Mesenchymal stem cell (in vitro differentiated cells and primary cell): ENCODE data around the gene DACT1.

Experiments used
- DNase-seq: peaks from one replicate; pipeline ENCODE4 v3.0.0-alpha.2; 2013
- H2AFZ ChIP-seq: one replicate; pipeline ENCODE4 v1.6.1; 2013; ENCODE audit warnings: low read depth, mild to moderate bottlenecking, control low read depth, inconsistent platforms, low read length, moderate library complexity
- H2AK5ac ChIP-seq: 2 replicates; pipeline ENCODE4 v1.6.1; 2013; ENCODE audit warnings: low read length, moderate library complexity, mild to moderate bottlenecking, inconsistent platforms; ENCODE audit not compliant: severe bottlenecking
- H2BK120ac ChIP-seq: one replicate; pipeline ENCODE4 v1.6.1; 2013; ENCODE audit warnings: low read depth, mild to moderate bottlenecking, inconsistent platforms, low read length, moderate library complexity
- H2BK12ac ChIP-seq, 2 experiments: one replicate each; pipeline ENCODE4 v1.6.1; 2013; ENCODE audit warnings: inconsistent platforms in 2 of 2, low read length in 2 of 2, mild to moderate bottlenecking in 2 of 2, moderate library complexity in 2 of 2, control low read depth in 1 of 2
- H2BK15ac ChIP-seq: one replicate; pipeline ENCODE4 v1.6.1; 2013; ENCODE audit warnings: mild to moderate bottlenecking, low read depth, inconsistent platforms; ENCODE audit not compliant: poor library complexity, severe bottlenecking
- H2BK5ac ChIP-seq: 2 replicates; pipeline ENCODE4 v1.6.1; 2013; ENCODE audit warnings: low read depth, mild to moderate bottlenecking, low read length, control low read depth, inconsistent platforms; ENCODE audit not compliant: poor library complexity, severe bottlenecking
- H3K14ac ChIP-seq, 2 experiments: one replicate each; pipeline ENCODE4 v1.6.1; 2013; ENCODE audit warnings: inconsistent platforms in 2 of 2, low read length in 2 of 2, control low read depth in 1 of 2, mild to moderate bottlenecking in 1 of 2, moderate library complexity in 1 of 2
- H3K18ac ChIP-seq, 2 experiments: one replicate each; pipeline ENCODE4 v1.6.1; 2013; ENCODE audit warnings: inconsistent platforms in 2 of 2, low read length in 2 of 2, control low read depth in 1 of 2, low read depth in 1 of 2, mild to moderate bottlenecking in 1 of 2
- H3K23ac ChIP-seq, 2 experiments: one replicate each; pipeline ENCODE4 v1.6.1; 2013; ENCODE audit warnings: inconsistent platforms in 2 of 2, low read length in 2 of 2, mild to moderate bottlenecking in 2 of 2, moderate library complexity in 2 of 2, control low read depth in 1 of 2
- H3K27ac ChIP-seq: 2 replicates; pipeline ENCODE4 v1.5.1; 2013; ENCODE audit warnings: mild to moderate bottlenecking, moderate library complexity, low read length, control low read depth, inconsistent platforms; ENCODE audit not compliant: poor library complexity, severe bottlenecking
- H3K27me3 ChIP-seq, 2 experiments: 2 replicates each; pipeline versions ENCODE4 v1.6.1 to v1.7.0; 2013; ENCODE audit warnings: low read length in 2 of 2, mild to moderate bottlenecking in 2 of 2, moderate library complexity in 2 of 2, control low read depth in 1 of 2, inconsistent platforms in 1 of 2; ENCODE audit not compliant: control insufficient read depth in 1 of 2, insufficient read depth in 1 of 2
- H3K36me3 ChIP-seq, 2 experiments: 2 replicates each; pipeline versions ENCODE4 v1.6.1 to v1.7.0; 2013; ENCODE audit warnings: low read length in 2 of 2, control low read depth in 1 of 2, inconsistent platforms in 1 of 2, low read depth in 1 of 2, mild to moderate bottlenecking in 1 of 2; ENCODE audit not compliant: insufficient read depth in 2 of 2, control insufficient read depth in 1 of 2
- H3K4ac ChIP-seq, 2 experiments: one replicate each; pipeline ENCODE4 v1.6.1; 2013; ENCODE audit warnings: inconsistent platforms in 2 of 2, low read length in 2 of 2, mild to moderate bottlenecking in 2 of 2, moderate library complexity in 2 of 2, control low read depth in 1 of 2, low read depth in 1 of 2
- H3K4me1 ChIP-seq: 2 replicates; pipeline ENCODE4 v1.6.1; 2013; ENCODE audit warnings: low read depth, low read length, control low read depth; ENCODE audit not compliant: control insufficient read depth, insufficient read depth
- H3K4me2 ChIP-seq: 2 replicates; pipeline ENCODE4 v1.6.1; 2013; ENCODE audit warnings: low read length, mild to moderate bottlenecking, inconsistent platforms; ENCODE audit not compliant: poor library complexity, severe bottlenecking
- H3K4me3 ChIP-seq, 2 experiments: 2 replicates each; pipeline versions ENCODE4 v1.5.1 to v1.7.0; 2013; ENCODE audit warnings: low read length in 2 of 2, mild to moderate bottlenecking in 2 of 2, control low read depth in 1 of 2, low read depth in 1 of 2; ENCODE audit not compliant: insufficient read depth in 1 of 2
- H3K79me1 ChIP-seq: replicated peaks from 2 replicates; pipeline ENCODE4 v1.6.1; 2013; ENCODE audit warnings: mild to moderate bottlenecking, control low read depth, low read length, inconsistent platforms; ENCODE audit not compliant: poor library complexity, severe bottlenecking
- H3K9ac ChIP-seq: 2 replicates; pipeline ENCODE4 v1.7.0; 2013; ENCODE audit warnings: mild to moderate bottlenecking, low read length, moderate library complexity
- H3K9me3 ChIP-seq: 2 replicates; pipeline ENCODE4 v1.7.0; 2013; ENCODE audit warnings: mild to moderate bottlenecking, low read length; ENCODE audit not compliant: control insufficient read depth
- H4K8ac ChIP-seq: one replicate; pipeline ENCODE4 v1.6.1; 2013; ENCODE audit warnings: inconsistent platforms, mild to moderate bottlenecking, low read length, moderate library complexity
- H4K91ac ChIP-seq: one replicate; pipeline ENCODE4 v1.6.1; 2013; ENCODE audit warnings: mild to moderate bottlenecking, low read length, inconsistent platforms
- WGBS: methylation state at CpG from one replicate; pipeline ENCODE4 v1.1.7; 2013; ENCODE audit warnings: mixed read lengths; 5-methylcytosine and 5-hydroxymethylcytosine counted together

The DACT1 gene

DNA sequence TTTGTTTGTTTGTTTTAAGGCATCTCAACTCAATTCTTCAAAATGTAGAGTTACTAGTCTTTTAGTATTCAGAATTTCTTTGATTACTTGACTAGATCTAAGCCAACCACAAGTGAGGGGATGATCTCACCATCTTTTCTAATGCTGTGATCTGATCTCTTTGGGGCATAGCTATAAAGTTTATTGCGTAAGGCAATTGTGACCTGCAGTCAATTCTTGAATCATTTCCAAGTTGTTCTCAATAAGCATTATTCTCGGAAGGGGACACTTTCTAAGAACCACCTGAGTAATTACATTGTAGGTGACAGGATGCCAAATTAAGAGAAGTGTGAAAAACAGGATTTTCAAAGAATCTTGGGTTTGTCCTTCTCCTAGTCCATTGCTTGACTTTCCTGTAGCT, 13.1 kb downstream of the DACT1 start:
- WGBS, result 100% methylated on average over 2 of the region's 2 CpGs
- H3K4me2 ChIP-seq, result no peak overlapping the region
- DNase-seq, result no peak
- H3K4me3 ChIP-seq, result no peak overlapping the region
- H3K9me3 ChIP-seq, result no peaks in the 10 kb centered on the region
- H3K4me1 ChIP-seq, result no peaks in the 10 kb centered on the region
- no peak overlapping the region for H3K14ac ChIP-seq
- H3K4ac ChIP-seq, result no peak overlapping the region
- H2BK120ac ChIP-seq, result no peak overlapping the region
- H4K8ac ChIP-seq, result no peak overlapping the region
- no peaks in the 10 kb centered on the region for H3K27me3 ChIP-seq
- no peak overlapping the region for H2BK5ac ChIP-seq
- no peak overlapping the region for H3K18ac ChIP-seq
- no peak overlapping the region for H4K91ac ChIP-seq
- H3K27ac ChIP-seq, result no peak overlapping the region
- no peak overlapping the region for H2AFZ ChIP-seq
- H3K23ac ChIP-seq, result no peak overlapping the region
- H3K79me1 ChIP-seq, result peaks cover 1% of the 10 kb centered on the region
- no peak overlapping the region for H2BK15ac ChIP-seq
- no peak overlapping the region for H3K9ac ChIP-seq
- no peak overlapping the region for H2BK12ac ChIP-seq
- peaks cover 11 to 16% of the 10 kb centered on the region in 2 experiments for H3K36me3 ChIP-seq
- H2AK5ac ChIP-seq, result no peak overlapping the region

DNA sequence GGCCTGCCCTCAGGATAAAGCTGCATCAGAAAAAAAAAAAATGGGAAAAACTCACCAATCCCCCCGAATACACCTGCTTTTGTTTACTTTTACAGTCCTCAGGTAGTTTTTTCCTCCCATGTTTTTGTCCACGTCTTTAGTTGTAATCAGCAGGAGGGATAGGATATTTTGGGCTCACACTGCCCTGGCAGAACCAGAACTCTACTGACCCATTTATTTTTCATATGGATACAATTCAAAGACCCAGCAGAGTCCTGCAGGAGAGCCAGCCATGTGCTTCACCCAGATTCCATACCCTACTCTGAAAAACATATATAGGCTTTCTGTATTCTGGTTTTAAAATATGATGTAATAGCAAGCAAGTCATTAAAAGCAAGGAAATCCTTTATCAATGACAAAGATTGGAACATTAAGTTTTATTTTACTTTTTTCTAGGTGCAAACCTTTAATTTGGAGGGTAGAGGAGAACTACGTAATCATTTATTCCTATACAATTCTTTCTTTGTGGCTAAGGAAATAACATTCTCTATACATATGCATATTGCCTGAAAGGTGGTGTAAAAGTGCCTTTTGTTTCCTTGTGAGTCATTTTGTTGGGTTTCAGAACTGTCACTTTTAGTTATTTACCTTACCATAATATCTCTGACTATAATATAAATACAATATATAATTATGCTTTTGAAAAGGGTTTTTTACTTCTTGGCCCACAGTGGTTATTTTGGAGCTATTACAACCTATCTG, 19.1 kb downstream of the DACT1 start:
- H2BK5ac ChIP-seq, result no peak overlapping the region
- no peak overlapping the region for H3K27ac ChIP-seq
- H3K4me1 ChIP-seq, result no peaks in the 10 kb centered on the region
- H3K23ac ChIP-seq, result no peak overlapping the region
- H3K9ac ChIP-seq, result no peak overlapping the region
- no peak overlapping the region for H2AK5ac ChIP-seq
- H4K8ac ChIP-seq, result no peak overlapping the region
- H3K4me2 ChIP-seq, result no peak overlapping the region
- H3K9me3 ChIP-seq, result no peaks in the 10 kb centered on the region
- H2BK12ac ChIP-seq, result no peak overlapping the region
- no peaks in the 10 kb centered on the region for H3K36me3 ChIP-seq
- H3K4ac ChIP-seq, result no peak overlapping the region
- no peak overlapping the region for H2BK15ac ChIP-seq
- H3K4me3 ChIP-seq, result no peak overlapping the region
- H3K27me3 ChIP-seq, result no peaks in the 10 kb centered on the region
- no peaks in the 10 kb centered on the region for H3K79me1 ChIP-seq
- no peak overlapping the region for H3K18ac ChIP-seq
- WGBS, result 57% methylated on average over 1 of the region's 3 CpGs
- H2AFZ ChIP-seq, result no peak overlapping the region
- H2BK120ac ChIP-seq, result no peak overlapping the region
- no peak overlapping the region for H4K91ac ChIP-seq
- no peak overlapping the region for H3K14ac ChIP-seq
- DNase-seq, result no peak

GRCh38 chr14:58659061-58659460, 21.3 kb downstream of the DACT1 start:
- Histone ChIP-seq H3K9me3 (no peaks in the 10 kb centered on the region), H4K91ac (no peak overlapping the region), H3K4me1 (peaks cover 4% of the 10 kb centered on the region), H3K23ac (no peak overlapping the region), H2BK12ac (no peak overlapping the region), H3K27me3 (no peaks in the 10 kb centered on the region), H2AFZ (no peak overlapping the region), H3K9ac (no peak overlapping the region), H3K79me1 (no peaks in the 10 kb centered on the region), H2BK5ac (no peak overlapping the region), H3K18ac (no peak overlapping the region), H2AK5ac (no peak overlapping the region), H3K4ac (no peak overlapping the region), H3K14ac (no peak overlapping the region), H4K8ac (no peak overlapping the region), H3K4me3 (no peak overlapping the region), H3K36me3 (no peaks in the 10 kb centered on the region), H2BK15ac (no peak overlapping the region), H2BK120ac (no peak overlapping the region), H3K4me2 (no peak overlapping the region), H3K27ac (no peak overlapping the region)
- no CpG with 5 or more reads among the region's 1 CpG for WGBS
- no peak for DNase-seq

- Histone ChIP-seq H3K14ac (no peak overlapping the region), H2BK12ac (no peak overlapping the region), H3K9ac (no peak overlapping the region), H3K18ac (peak overlapping the region in 1 of 2 experiments; percentile 43), H2AFZ (no peak overlapping the region), H3K79me1 (no peaks in the 10 kb centered on the region), H3K27ac (no peak overlapping the region), H3K9me3 (no peaks in the 10 kb centered on the region), H3K27me3 (no peaks in the 10 kb centered on the region), H2AK5ac (no peak overlapping the region), H3K4me1 (peaks cover 5% of the 10 kb centered on the region), H4K91ac (no peak overlapping the region), H3K4me2 (no peak overlapping the region), H4K8ac (no peak overlapping the region), H3K36me3 (no peaks in the 10 kb centered on the region), H2BK120ac (no peak overlapping the region), H3K4me3 (no peak overlapping the region), H2BK5ac (no peak overlapping the region), H3K23ac (no peak overlapping the region), H2BK15ac (no peak overlapping the region), H3K4ac (no peak overlapping the region)
- 72% methylated on average over 5 of the region's 6 CpGs for WGBS
- no peak for DNase-seq
Measured at GRCh38 chr14:58659846-58660245, 22.1 kb downstream of the DACT1 start.
